CD14-positive monocyte (primary cell): ENCODE measurements around the gene KCTD18. TPM values are rescaled to one million over a fixed set of nuclear protein-coding genes. Genes with fewer than 3 reads are reported as not detected.
A peak's percentile ranks its signal among the peaks of the same experiment; 100 is the strongest.

Source experiments
- DNase-seq, 3 donors: peaks; one replicate each; pipeline ENCODE4 v3.0.0-alpha.2; 2011 to 2022
- H2AFZ ChIP-seq: 2 replicates; pipeline ENCODE4 v1.6.0; 2012; ENCODE audit warnings: mild to moderate bottlenecking, low read depth, low read length, inconsistent platforms; ENCODE audit not compliant: insufficient read depth, poor library complexity, severe bottlenecking
- H3K27ac ChIP-seq, 2 donors: 1 replicate in 1 of 2; 2 replicates in 1 of 2; pipeline ENCODE4 v1.5.1; 2012 to 2013; ENCODE audit warnings: low read length in 2 of 2, control low read depth in 1 of 2, inconsistent platforms in 1 of 2, low read depth in 1 of 2, mild to moderate bottlenecking in 1 of 2
- H3K27me3 ChIP-seq, 2 donors: one replicate each; pipeline versions ENCODE4 v1.6.0 to v1.6.1; 2011 to 2013; ENCODE audit warnings: low read length in 2 of 2; ENCODE audit not compliant: control insufficient read depth in 2 of 2, insufficient read depth in 2 of 2
- H3K36me3 ChIP-seq, 2 donors: replicated peaks in 1 of 2; 1 replicate in 1 of 2; 2 replicates in 1 of 2; pipeline versions ENCODE4 v1.5.1 to v1.6.1; 2012 to 2013; ENCODE audit warnings: low read length in 2 of 2, control low read depth in 1 of 2, inconsistent platforms in 1 of 2, mild to moderate bottlenecking in 1 of 2; ENCODE audit not compliant: insufficient read depth in 2 of 2, control insufficient read depth in 1 of 2
- H3K4me1 ChIP-seq, 2 donors: 1 replicate in 1 of 2; 2 replicates in 1 of 2; pipeline versions ENCODE4 v1.5.1 to v1.6.1; 2012 to 2013; ENCODE audit warnings: low read length in 2 of 2, control low read depth in 1 of 2, inconsistent platforms in 1 of 2, mild to moderate bottlenecking in 1 of 2, moderate library complexity in 1 of 2; ENCODE audit not compliant: insufficient read depth in 2 of 2, control insufficient read depth in 1 of 2
- H3K4me2 ChIP-seq: replicated peaks from 2 replicates; pipeline ENCODE3; 2012; ENCODE audit warnings: low read length, moderate library complexity, mild to moderate bottlenecking; ENCODE audit not compliant: poor library complexity, severe bottlenecking; ENCODE audit errors: extremely low read depth
- H3K4me3 ChIP-seq, 3 experiments: fragments of 200-600 bp in 1 of 3; sonication (generic) in 1 of 3; replicated peaks in 1 of 3; 1 replicate in 2 of 3; 2 replicates in 1 of 3; pipeline ENCODE4 v1.5.1; 2011 to 2013; ENCODE audit warnings: low read length in 3 of 3, mild to moderate bottlenecking in 3 of 3, control low read depth in 2 of 3, low read depth in 2 of 3, inconsistent platforms in 1 of 3, moderate library complexity in 1 of 3
- H3K79me2 ChIP-seq: 2 replicates; pipeline ENCODE4 v1.6.0; 2012; ENCODE audit warnings: mild to moderate bottlenecking, control low read depth, inconsistent platforms, low read length, moderate library complexity; ENCODE audit not compliant: insufficient read depth
- H3K9ac ChIP-seq: 2 replicates; pipeline ENCODE4 v1.6.0; 2017; ENCODE audit warnings: low read length, mild to moderate bottlenecking; ENCODE audit not compliant: insufficient read depth, poor library complexity, severe bottlenecking
- H3K9me3 ChIP-seq, 2 donors: replicated peaks in 1 of 2; 1 replicate in 1 of 2; 2 replicates in 1 of 2; pipeline versions ENCODE4 v1.5.1 to v1.6.1; 2012 to 2013; ENCODE audit warnings: low read length in 2 of 2, control low read depth in 1 of 2; ENCODE audit not compliant: control insufficient read depth in 1 of 2, insufficient read depth in 1 of 2
- H4K20me1 ChIP-seq: 2 replicates; pipeline ENCODE4 v1.6.0; 2012; ENCODE audit warnings: mild to moderate bottlenecking, low read length, control low read depth, moderate library complexity; ENCODE audit not compliant: insufficient read depth
- H3K27ac Mint-ChIP-seq, 7 donors: one replicate each; pipeline ENCODE4 v1.8.0; 2020; ENCODE audit warnings: mild to moderate bottlenecking in 7 of 7, mixed read lengths in 7 of 7, moderate library complexity in 6 of 7, inconsistent platforms in 2 of 7
- H3K27me3 Mint-ChIP-seq, 3 donors: one replicate each; pipeline ENCODE4 v1.8.0; 2021 to 2022; ENCODE audit warnings: low read depth in 3 of 3, mild to moderate bottlenecking in 3 of 3, mixed read lengths in 3 of 3, moderate library complexity in 3 of 3, inconsistent platforms in 1 of 3
- H3K36me3 Mint-ChIP-seq, 2 donors: one replicate each; pipeline ENCODE4 v1.8.0; 2020; ENCODE audit warnings: mixed read lengths in 2 of 2, inconsistent platforms in 1 of 2, mild to moderate bottlenecking in 1 of 2
- H3K4me1 Mint-ChIP-seq: one replicate; pipeline ENCODE4 v1.8.0; 2020; ENCODE audit warnings: mild to moderate bottlenecking, mixed read lengths
- H3K4me3 Mint-ChIP-seq, 2 donors: one replicate each; pipeline ENCODE4 v1.8.0; 2020; ENCODE audit warnings: mild to moderate bottlenecking in 2 of 2, mixed read lengths in 2 of 2, moderate library complexity in 1 of 2
- H3K9me3 Mint-ChIP-seq, 7 donors: one replicate each; pipeline ENCODE4 v1.8.0; 2020 to 2022; ENCODE audit warnings: mixed read lengths in 7 of 7, mild to moderate bottlenecking in 6 of 7, moderate library complexity in 6 of 7, inconsistent platforms in 2 of 7
- WGBS: methylation state at CpG from one replicate; pipeline ENCODE4 v1.1.5; 2013; ENCODE audit warnings: missing lambda C conversion rate; ENCODE audit not compliant: insufficient coverage; 5-methylcytosine and 5-hydroxymethylcytosine counted together
- intact Hi-C, 2 donors: fragments of 100-400 bp; cut with micrococcal nuclease; formaldehyde crosslinking; loops; one replicate each; pipeline versions ENCODE4 v1.15.0 to v1.15.1; 2023
- polyA plus RNA-seq, 3 donors: library from polyadenylated mRNA; depleted of rRNA in 1 of 3; unstranded in 2 of 3; stranded (reverse) in 1 of 3; fragments of 300-500 nt in 2 of 3; fragments of >200 nt in 1 of 3; fragmentation: Illumina TruSeq in 2 of 3; gene quantifications; 1 replicate in 2 of 3; 2 replicates in 1 of 3; pipeline ENCODE4 v1.2.3, GENCODE V29; 2012 to 2021
- TF ChIP-seq, protein P1 (sequence below): fragments of 200-600 bp; IDR thresholded peaks from one replicate; pipeline ENCODE4 v1.8.0; 2022; ENCODE audit warnings: antibody characterized with exemption, mild to moderate bottlenecking

KCTD18 gene
- polyA plus RNA-seq, 3 donors = 9.7 to 14.6 (median 11.8) TPM

GRCh38 chr2:200509235-200509611 lies 645 bp downstream of the KCTD18 start:
- intact Hi-C loops = no loop called here
- H3K9me3 ChIP-seq = no peaks in the 10 kb centered on the region
- H3K4me3 Mint-ChIP-seq = peak overlapping the region; percentile 89 to 99
- no peaks in the 10 kb centered on the region for H3K27me3 Mint-ChIP-seq
- peak overlapping the region; percentile 15 to 82 for H3K27ac ChIP-seq
- H3K27me3 ChIP-seq = peaks cover 0 to 6% of the 10 kb centered on the region in 2 donors
- H3K4me1 ChIP-seq = peaks cover 13 to 17% of the 10 kb centered on the region in 2 donors
- DNase-seq = peak in 1 of 3 donors; percentile 6
- peaks cover 13% of the 10 kb centered on the region for H3K79me2 ChIP-seq
- peak overlapping the region; percentile 94 for H3K9ac ChIP-seq
- WGBS = 25% methylated on average over 8 of the region's 8 CpGs
- H3K36me3 ChIP-seq = peaks cover 12 to 21% of the 10 kb centered on the region in 2 donors
- peak overlapping the region; percentile 70 to 84 (median 84) for H3K4me3 ChIP-seq
- peak overlapping the region; percentile 98 for H2AFZ ChIP-seq
- peak overlapping the region; percentile 78 to 94 (median 88) for H3K27ac Mint-ChIP-seq
- TF ChIP-seq, protein P1, sequence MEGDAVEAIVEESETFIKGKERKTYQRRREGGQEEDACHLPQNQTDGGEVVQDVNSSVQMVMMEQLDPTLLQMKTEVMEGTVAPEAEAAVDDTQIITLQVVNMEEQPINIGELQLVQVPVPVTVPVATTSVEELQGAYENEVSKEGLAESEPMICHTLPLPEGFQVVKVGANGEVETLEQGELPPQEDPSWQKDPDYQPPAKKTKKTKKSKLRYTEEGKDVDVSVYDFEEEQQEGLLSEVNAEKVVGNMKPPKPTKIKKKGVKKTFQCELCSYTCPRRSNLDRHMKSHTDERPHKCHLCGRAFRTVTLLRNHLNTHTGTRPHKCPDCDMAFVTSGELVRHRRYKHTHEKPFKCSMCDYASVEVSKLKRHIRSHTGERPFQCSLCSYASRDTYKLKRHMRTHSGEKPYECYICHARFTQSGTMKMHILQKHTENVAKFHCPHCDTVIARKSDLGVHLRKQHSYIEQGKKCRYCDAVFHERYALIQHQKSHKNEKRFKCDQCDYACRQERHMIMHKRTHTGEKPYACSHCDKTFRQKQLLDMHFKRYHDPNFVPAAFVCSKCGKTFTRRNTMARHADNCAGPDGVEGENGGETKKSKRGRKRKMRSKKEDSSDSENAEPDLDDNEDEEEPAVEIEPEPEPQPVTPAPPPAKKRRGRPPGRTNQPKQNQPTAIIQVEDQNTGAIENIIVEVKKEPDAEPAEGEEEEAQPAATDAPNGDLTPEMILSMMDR = no peak
- H3K36me3 Mint-ChIP-seq = peaks cover 6 to 10% of the 10 kb centered on the region in 2 donors
- H3K4me2 ChIP-seq = peak overlapping the region; percentile 79
- peaks cover 16% of the 10 kb centered on the region for H3K4me1 Mint-ChIP-seq
- H4K20me1 ChIP-seq = no peaks in the 10 kb centered on the region
- H3K9me3 Mint-ChIP-seq = no peaks in the 10 kb centered on the region

- intact Hi-C loops = no loop called here
- Mint-ChIP-seq H3K36me3 (peaks cover 18 to 27% of the 10 kb centered on the region in 2 donors), H3K4me1 (peaks cover 16% of the 10 kb centered on the region), H3K4me3 (no peak overlapping the region), H3K9me3 (peaks cover 0 to 2% (median 0%) of the 10 kb centered on the region in 7 donors), H3K27ac (no peak overlapping the region), H3K27me3 (no peaks in the 10 kb centered on the region)
- H3K9me3 ChIP-seq = no peaks in the 10 kb centered on the region
- no peak overlapping the region for H2AFZ ChIP-seq
- H3K9ac ChIP-seq = no peak overlapping the region
- no peak overlapping the region for H3K27ac ChIP-seq
- no peaks in the 10 kb centered on the region for H4K20me1 ChIP-seq
- H3K79me2 ChIP-seq = peaks cover 13% of the 10 kb centered on the region
- WGBS = no CpG with 5 or more reads among the region's 2 CpGs
- peaks cover 13 to 17% of the 10 kb centered on the region in 2 donors for H3K4me1 ChIP-seq
- DNase-seq = no peak
- peaks cover 23 to 40% of the 10 kb centered on the region in 2 donors for H3K36me3 ChIP-seq
- no peak overlapping the region for H3K4me3 ChIP-seq
- H3K4me2 ChIP-seq = no peak overlapping the region
- peaks cover 0 to 3% of the 10 kb centered on the region in 2 donors for H3K27me3 ChIP-seq
- TF ChIP-seq, protein P1 = no peak
Measured at GRCh38 chr2:200507179-200507578, 2.7 kb downstream of the KCTD18 start.
